Measurements from ENCODE around the gene UPK1A. TPM values are rescaled to one million over a fixed set of nuclear protein-coding genes. Genes with fewer than 3 reads are reported as not detected.
A peak's percentile ranks its signal among the peaks of the same experiment; 100 is the strongest.

The UPK1A gene
- total and polyA plus RNA-seq, 9 of the 15 experiments (the other 6 are each of a cell fraction or from before 2014, with no cell fraction given): 0.06 to 0.13 TPM; not detected in 7

DNA sequence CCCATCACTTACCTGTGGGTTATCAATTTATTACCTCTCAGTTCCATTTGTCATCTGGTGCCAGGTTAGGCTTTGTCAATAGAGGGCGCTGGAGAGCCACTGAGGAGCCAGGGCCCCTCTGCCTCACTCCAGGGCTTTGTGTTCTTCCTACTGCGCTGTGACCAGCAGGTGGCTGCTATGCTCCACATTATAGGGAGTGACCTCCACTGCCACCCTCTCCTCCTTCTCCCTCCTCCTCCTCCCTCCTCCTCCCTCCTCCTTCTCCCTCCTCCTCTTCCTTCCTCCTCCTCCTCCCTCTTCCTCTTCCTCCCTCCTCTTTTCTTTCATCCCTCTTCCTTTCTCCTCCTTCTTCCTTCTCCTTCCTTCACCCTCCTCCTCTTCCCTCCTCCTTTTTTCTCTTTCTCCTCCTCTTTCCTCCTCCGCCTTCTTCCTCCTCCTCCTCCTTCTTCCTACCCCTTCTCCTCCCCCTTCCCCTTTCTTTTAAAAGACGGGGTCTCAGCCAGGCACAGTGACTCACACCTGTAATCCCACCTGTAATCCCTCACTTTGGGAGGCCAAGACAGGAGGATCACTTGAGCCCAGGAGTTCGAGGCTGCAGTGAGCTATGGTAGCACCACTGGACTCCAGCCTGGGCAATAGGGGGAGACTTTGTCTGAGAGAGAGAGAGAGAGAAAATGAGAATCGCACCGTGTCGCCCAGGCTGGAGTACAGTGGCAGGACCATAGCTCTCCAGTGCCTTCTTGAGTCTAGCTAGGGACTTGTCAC, 27.7 kb downstream of the UPK1A start (continued):
- 0 out of 2 replicates have a peak, but pooled peaks have one; percentile 16 for TF ChIP-seq HINFP (tag; conservative IDR thresholded peaks at IDR 0.05; ENCODE audit: low read depth)
- peak; percentile 96 for TF ChIP-seq MCM2 (IDR thresholded peaks at IDR 0.05; ENCODE audit: low read depth)
- TF ChIP-seq TOE1 (IDR thresholded peaks at IDR 0.05; ENCODE audit: borderline replicate concordance): peak; percentile 86
- 0 out of 2 replicates have a peak, but pooled peaks have one; percentile 38 for TF ChIP-seq TOE1 (CRISPR knock-in tag; IDR thresholded peaks at IDR 0.05; ENCODE audit: borderline replicate concordance, low read depth)
- TF ChIP-seq MLLT1 (IDR thresholded peaks at IDR 0.05): peak; percentile 28 to 90; a peak in 3 of 4 replicates
- TF ChIP-seq MYNN (IDR thresholded peaks at IDR 0.05): peak; percentile 63; the same call in 1 of the 2 replicates
- no peak for TF ChIP-seq MYNN (CRISPR knock-in tag; IDR thresholded peaks at IDR 0.05)
- peak; percentile 91 for TF ChIP-seq ZNF512 (tag; IDR thresholded peaks at IDR 0.05)
- no peak for TF ChIP-seq PCBP1 (IDR thresholded peaks at IDR 0.05; ENCODE audit: low read depth, low read length, poor library complexity, severe bottlenecking)
- TF ChIP-seq EP400 (IDR thresholded peaks at IDR 0.05): peak; percentile 59; the same call in 1 of the 2 replicates
- TF ChIP-seq DPF2 (IDR thresholded peaks at IDR 0.05): peak; percentile 63; the same call in 1 of the 2 replicates
- no peak for TF ChIP-seq SIN3A (IDR thresholded peaks at IDR 0.05; ENCODE audit: borderline replicate concordance in 2 of 2, control insufficient read depth in 1 of 2, low read depth in 2 of 2, low read length in 2 of 2)
- TF ChIP-seq RB1 (IDR thresholded peaks at IDR 0.05; ENCODE audit: low read depth): peak; percentile 82
- TF ChIP-seq C11orf30 (IDR thresholded peaks at IDR 0.05; ENCODE audit: low read depth): no peak
- TF ChIP-seq, protein P1, sequence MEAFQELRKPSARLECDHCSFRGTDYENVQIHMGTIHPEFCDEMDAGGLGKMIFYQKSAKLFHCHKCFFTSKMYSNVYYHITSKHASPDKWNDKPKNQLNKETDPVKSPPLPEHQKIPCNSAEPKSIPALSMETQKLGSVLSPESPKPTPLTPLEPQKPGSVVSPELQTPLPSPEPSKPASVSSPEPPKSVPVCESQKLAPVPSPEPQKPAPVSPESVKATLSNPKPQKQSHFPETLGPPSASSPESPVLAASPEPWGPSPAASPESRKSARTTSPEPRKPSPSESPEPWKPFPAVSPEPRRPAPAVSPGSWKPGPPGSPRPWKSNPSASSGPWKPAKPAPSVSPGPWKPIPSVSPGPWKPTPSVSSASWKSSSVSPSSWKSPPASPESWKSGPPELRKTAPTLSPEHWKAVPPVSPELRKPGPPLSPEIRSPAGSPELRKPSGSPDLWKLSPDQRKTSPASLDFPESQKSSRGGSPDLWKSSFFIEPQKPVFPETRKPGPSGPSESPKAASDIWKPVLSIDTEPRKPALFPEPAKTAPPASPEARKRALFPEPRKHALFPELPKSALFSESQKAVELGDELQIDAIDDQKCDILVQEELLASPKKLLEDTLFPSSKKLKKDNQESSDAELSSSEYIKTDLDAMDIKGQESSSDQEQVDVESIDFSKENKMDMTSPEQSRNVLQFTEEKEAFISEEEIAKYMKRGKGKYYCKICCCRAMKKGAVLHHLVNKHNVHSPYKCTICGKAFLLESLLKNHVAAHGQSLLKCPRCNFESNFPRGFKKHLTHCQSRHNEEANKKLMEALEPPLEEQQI (IDR thresholded peaks at IDR 0.05): peak; percentile 73; the same call in 1 of the 2 replicates
- 0 out of 2 replicates have a peak, but pooled peaks have one; percentile 23 for TF ChIP-seq NCOA1 (IDR thresholded peaks at IDR 0.05; ENCODE audit: low read depth)
- TF ChIP-seq STAG1 (CRISPR knock-in tag; IDR thresholded peaks at IDR 0.05; ENCODE audit: borderline replicate concordance): peak; percentile 92
- no peak for TF ChIP-seq IRF1 (CRISPR knock-in tag; IDR thresholded peaks at IDR 0.05; ENCODE audit: borderline replicate concordance)

Measured in K562 (cell line).